Ureter (tissue), 1 donor: Measurements from ENCODE around the gene SLC38A9. TPM values are rescaled to one million over a fixed set of nuclear protein-coding genes. Genes with fewer than 3 reads are reported as not detected.
"Not testable (repeated sequence)": the region's sequence is repeated elsewhere in the genome, so short reads cannot be mapped to it uniquely, and the experiment has no call there.

ENCODE experiments used
- DNase-seq: peaks from one replicate; pipeline ENCODE4 v3.0.0-alpha.2; 2020; ENCODE audit warnings: low spot score
- total RNA-seq: library from RNA; stranded (reverse); gene quantifications from one replicate; pipeline ENCODE4 v1.2.4, GENCODE V29; 2023
- donor health status: DM: yes; HTN: yes; CAD: no.

The SLC38A9 gene
- total RNA-seq, 1 donor from 2014 or later: 29.1 TPM

GRCh38 chr5:55706230-55706629, 5.9 kb downstream of the SLC38A9 start:
- no peak for DNase-seq

GRCh38 chr5:55702598-55703345, 9.4 kb downstream of the SLC38A9 start:
- no peak for DNase-seq

GRCh38 chr5:55701462-55702103, 10.5 kb downstream of the SLC38A9 start:
- DNase-seq: no peak

GRCh38 chr5:55700745-55701144, 11.4 kb downstream of the SLC38A9 start:
- DNase-seq: no peak

- DNase-seq: no peak
These were observed 13.0 kb downstream of the SLC38A9 start for GRCh38 chr5:55699041-55699688.

GRCh38 chr5:55696704-55697103, 15.4 kb downstream of the SLC38A9 start:
- not testable (repeated sequence) for DNase-seq

GRCh38 chr5:55694152-55694830, 17.8 kb downstream of the SLC38A9 start:
- no peak for DNase-seq

GRCh38 chr5:55692509-55692908, 19.6 kb downstream of the SLC38A9 start:
- DNase-seq: no peak

- no peak for DNase-seq
These were observed 20.1 kb downstream of the SLC38A9 start for GRCh38 chr5:55692106-55692417.

- no peak for DNase-seq
These were observed 20.6 kb downstream of the SLC38A9 start for GRCh38 chr5:55691265-55692105.

GRCh38 chr5:55682071-55682470, 30.1 kb downstream of the SLC38A9 start:
- no peak for DNase-seq

GRCh38 chr5:55681301-55681700, 30.8 kb downstream of the SLC38A9 start:
- DNase-seq: no peak

GRCh38 chr5:55680353-55680752, 31.8 kb downstream of the SLC38A9 start:
- DNase-seq: no peak

- DNase-seq: no peak
These were observed 32.6 kb downstream of the SLC38A9 start for GRCh38 chr5:55679556-55679955.

- no peak for DNase-seq
These were observed 37.0 kb downstream of the SLC38A9 start for GRCh38 chr5:55675119-55675518.

GRCh38 chr5:55674340-55674739, 37.8 kb downstream of the SLC38A9 start:
- no peak for DNase-seq

GRCh38 chr5:55672477-55672911, 39.6 kb downstream of the SLC38A9 start:
- DNase-seq: no peak

GRCh38 chr5:55671975-55672374, 40.1 kb downstream of the SLC38A9 start:
- no peak for DNase-seq

GRCh38 chr5:55668356-55668755, 43.8 kb downstream of the SLC38A9 start:
- no peak for DNase-seq

GRCh38 chr5:55667938-55668337, 44.2 kb downstream of the SLC38A9 start:
- no peak for DNase-seq

- no peak for DNase-seq
These were observed 47.1 kb downstream of the SLC38A9 start for GRCh38 chr5:55665065-55665464.

GRCh38 chr5:55657443-55657842, 54.7 kb downstream of the SLC38A9 start:
- DNase-seq: no peak
